SKM-1 (cell line): ENCODE measurements around the gene CAB39.
A peak's percentile ranks its signal among the peaks of the same experiment; 100 is the strongest.

Source experiments
- DNase-seq: peaks from one replicate; lab custom pipeline; 2025; ENCODE audit not compliant: unreplicated experiment; lab: John Stamatoyannopoulos, UW

The CAB39 gene

GRCh38 chr2:230849633-230850357 lies 137.2 kb downstream of the CAB39 start:
- DNase-seq: peak; percentile 15

GRCh38 chr2:230850358-230850658 lies 137.7 kb downstream of the CAB39 start:
- DNase-seq: no peak

GRCh38 chr2:230852113-230852512 lies 139.5 kb downstream of the CAB39 start:
- no peak for DNase-seq

GRCh38 chr2:230861552-230862255 lies 149.1 kb downstream of the CAB39 start:
- no peak for DNase-seq

GRCh38 chr2:230862292-230862691 lies 149.7 kb downstream of the CAB39 start:
- DNase-seq: no peak

- DNase-seq: no peak
These were observed 150.4 kb downstream of the CAB39 start for GRCh38 chr2:230863031-230863430.

- no peak for DNase-seq
These were observed 150.9 kb downstream of the CAB39 start for GRCh38 chr2:230863442-230864121.

- DNase-seq: no peak
These were observed 151.5 kb downstream of the CAB39 start for GRCh38 chr2:230864122-230864604.

- peak; percentile 72 for DNase-seq
These were observed 152.1 kb downstream of the CAB39 start, which contains the start of gene ITM2C for GRCh38 chr2:230864605-230865306. Gene ITM2C (plus strand): TSS chr2:230864942. CDS start chr2:230865026, 84 bp downstream.

- no peak for DNase-seq
These were observed 152.7 kb downstream of the CAB39 start for GRCh38 chr2:230865307-230865765.

GRCh38 chr2:230865766-230866755 lies 153.4 kb downstream of the CAB39 start:
- DNase-seq: no peak

- DNase-seq: peak; percentile 79
These were observed 154.3 kb downstream of the CAB39 start for GRCh38 chr2:230866756-230867523.

GRCh38 chr2:230868161-230868946 lies 155.7 kb downstream of the CAB39 start:
- DNase-seq: no peak

- DNase-seq: no peak
These were observed 156.6 kb downstream of the CAB39 start for GRCh38 chr2:230868947-230869913.

- DNase-seq: no peak
These were observed 157.4 kb downstream of the CAB39 start for GRCh38 chr2:230869914-230870543.
